Measurements from ENCODE around the gene CHCHD3.

CHCHD3 gene

GRCh38 chr7:133081599-133082389 lies at the start of gene CHCHD3:
CHCHD3 (minus strand) TSS chr7:133082090; CDS start chr7:133081937, 153 bp downstream.
- peak; percentile 89 to 90 for DNase-seq (ENCODE audit: low read depth in 2 of 2)

- DNase-seq (ENCODE audit: low read depth in 2 of 2): no peak
Observed at GRCh38 chr7:133130166-133130565, 48.3 kb upstream of the CHCHD3 start.

- DNase-seq (ENCODE audit: low read depth in 2 of 2): no peak
Observed at GRCh38 chr7:133126422-133126821, 44.5 kb upstream of the CHCHD3 start.

- DNase-seq (ENCODE audit: low read depth in 2 of 2): no peak
Observed at GRCh38 chr7:133124974-133125373, 43.1 kb upstream of the CHCHD3 start.

GRCh38 chr7:133121175-133121844 lies 39.4 kb upstream of the CHCHD3 start:
- DNase-seq (ENCODE audit: low read depth in 2 of 2): no peak

- no peak for DNase-seq (ENCODE audit: low read depth in 2 of 2)
Observed at GRCh38 chr7:133119067-133119466, 37.2 kb upstream of the CHCHD3 start.

- no peak for DNase-seq (ENCODE audit: low read depth in 2 of 2)
Observed at GRCh38 chr7:133118261-133118660, 36.4 kb upstream of the CHCHD3 start.

- no peak for DNase-seq (ENCODE audit: low read depth in 2 of 2)
Observed at GRCh38 chr7:133117452-133117851, 35.6 kb upstream of the CHCHD3 start.

GRCh38 chr7:133115596-133115995 lies 33.7 kb upstream of the CHCHD3 start:
- no peak for DNase-seq (ENCODE audit: low read depth in 2 of 2)

GRCh38 chr7:133114519-133114918 lies 32.6 kb upstream of the CHCHD3 start:
- DNase-seq (ENCODE audit: low read depth in 2 of 2): no peak

- no peak for DNase-seq (ENCODE audit: low read depth in 2 of 2)
Observed at GRCh38 chr7:133112976-133113375, 31.1 kb upstream of the CHCHD3 start.

- DNase-seq (ENCODE audit: low read depth in 2 of 2): no peak
Observed at GRCh38 chr7:133112335-133112734, 30.4 kb upstream of the CHCHD3 start.

- no peak for DNase-seq (ENCODE audit: low read depth in 2 of 2)
Observed at GRCh38 chr7:133110312-133110711, 28.4 kb upstream of the CHCHD3 start.

- DNase-seq (ENCODE audit: low read depth in 2 of 2): no peak
Observed at GRCh38 chr7:133109816-133110215, 27.9 kb upstream of the CHCHD3 start.

- DNase-seq (ENCODE audit: low read depth in 2 of 2): no peak
Observed at GRCh38 chr7:133108023-133108422, 26.1 kb upstream of the CHCHD3 start.

GRCh38 chr7:133102276-133103060 lies 20.6 kb upstream of the CHCHD3 start:
- DNase-seq (ENCODE audit: low read depth in 2 of 2): no peak

GRCh38 chr7:133099633-133100286 lies 17.9 kb upstream of the CHCHD3 start:
- DNase-seq (ENCODE audit: low read depth in 2 of 2): no peak

- DNase-seq (ENCODE audit: low read depth in 2 of 2): no peak
Observed at GRCh38 chr7:133095119-133095671, 13.3 kb upstream of the CHCHD3 start.

- DNase-seq (ENCODE audit: low read depth in 2 of 2): no peak
Observed at GRCh38 chr7:133091943-133092464, 10.1 kb upstream of the CHCHD3 start.

GRCh38 chr7:133082390-133082766 lies 488 bp upstream of the CHCHD3 start:
- DNase-seq (ENCODE audit: low read depth in 2 of 2): no peak

- DNase-seq (ENCODE audit: low read depth in 2 of 2): no peak
Observed at GRCh38 chr7:133081119-133081598, 731 bp downstream of the CHCHD3 start.
